ENCODE results near the gene VASH2.

The VASH2 gene

GRCh38 chr1:212959266-212960220 is 9.2 kb downstream of the VASH2 start:
- H2AK5ac ChIP-seq (ENCODE audit: low read length, severe bottlenecking), result no peak overlapping the region
- H2AFZ ChIP-seq (ENCODE audit: low read depth, low read length), result no peak overlapping the region
- H3K4ac ChIP-seq (ENCODE audit: low read depth in 1 of 2, low read length in 2 of 2), result no peak overlapping the region
- H3K27me3 ChIP-seq (ENCODE audit: control insufficient read depth in 1 of 2, insufficient read depth in 1 of 2, low read length in 2 of 2), result peaks cover 0 to 88% of the 10 kb centered on the region in 2 experiments
- H3K14ac ChIP-seq (ENCODE audit: low read length in 2 of 2), result no peak overlapping the region
- H3K18ac ChIP-seq (ENCODE audit: low read depth in 1 of 2, low read length in 2 of 2), result no peak overlapping the region
- H2BK5ac ChIP-seq (ENCODE audit: low read depth, low read length, poor library complexity, severe bottlenecking), result no peak overlapping the region
- H2BK15ac ChIP-seq (ENCODE audit: low read depth, poor library complexity, severe bottlenecking), result no peak overlapping the region
- no peak overlapping the region for H3K4me2 ChIP-seq (ENCODE audit: low read length, poor library complexity, severe bottlenecking)
- WGBS, result 96% methylated on average over 17 of the region's 18 CpGs
- no peak overlapping the region for H4K8ac ChIP-seq (ENCODE audit: low read length)
- no peaks in the 10 kb centered on the region for H3K79me1 ChIP-seq (replicated peaks; ENCODE audit: low read length, poor library complexity, severe bottlenecking)
- H3K9ac ChIP-seq (ENCODE audit: low read length), result no peak overlapping the region
- no peak for DNase-seq
- no peak overlapping the region for H3K4me3 ChIP-seq (ENCODE audit: insufficient read depth in 1 of 2, low read depth in 1 of 2, low read length in 2 of 2)
- H2BK120ac ChIP-seq (ENCODE audit: low read depth, low read length), result no peak overlapping the region
- no peak overlapping the region for H3K27ac ChIP-seq (ENCODE audit: low read length, poor library complexity, severe bottlenecking)
- H2BK12ac ChIP-seq (ENCODE audit: low read length in 2 of 2), result peak overlapping the region in 1 of 2 experiments; percentile 15
- H3K36me3 ChIP-seq (ENCODE audit: control insufficient read depth in 1 of 2, insufficient read depth in 2 of 2, low read depth in 1 of 2, low read length in 2 of 2), result peaks cover 0 to 2% of the 10 kb centered on the region in 2 experiments
- H3K9me3 ChIP-seq (ENCODE audit: control insufficient read depth, low read length), result no peaks in the 10 kb centered on the region
- peaks cover 15% of the 10 kb centered on the region for H3K4me1 ChIP-seq (ENCODE audit: control insufficient read depth, insufficient read depth, low read depth, low read length)
- H4K91ac ChIP-seq (ENCODE audit: low read length), result peak overlapping the region; percentile 2
- H3K23ac ChIP-seq (ENCODE audit: low read length in 2 of 2), result no peak overlapping the region

- Histone ChIP-seq H2BK15ac (ENCODE audit: low read depth, poor library complexity, severe bottlenecking) (no peak overlapping the region), H4K91ac (ENCODE audit: low read length) (no peak overlapping the region), H3K27ac (ENCODE audit: low read length, poor library complexity, severe bottlenecking) (no peak overlapping the region), H4K8ac (ENCODE audit: low read length) (no peak overlapping the region), H2BK12ac (ENCODE audit: low read length in 2 of 2) (no peak overlapping the region), H3K4ac (ENCODE audit: low read depth in 1 of 2, low read length in 2 of 2) (no peak overlapping the region), H2AK5ac (ENCODE audit: low read length, severe bottlenecking) (no peak overlapping the region), H3K4me2 (ENCODE audit: low read length, poor library complexity, severe bottlenecking) (no peak overlapping the region), H3K14ac (ENCODE audit: low read length in 2 of 2) (no peak overlapping the region), H3K27me3 (ENCODE audit: control insufficient read depth in 1 of 2, insufficient read depth in 1 of 2, low read length in 2 of 2) (peaks cover 0 to 83% of the 10 kb centered on the region in 2 experiments), H3K9me3 (ENCODE audit: control insufficient read depth, low read length) (no peaks in the 10 kb centered on the region), H3K9ac (ENCODE audit: low read length) (no peak overlapping the region), H2AFZ (ENCODE audit: low read depth, low read length) (no peak overlapping the region), H3K4me1 (ENCODE audit: control insufficient read depth, insufficient read depth, low read depth, low read length) (peaks cover 15% of the 10 kb centered on the region), H3K36me3 (ENCODE audit: control insufficient read depth in 1 of 2, insufficient read depth in 2 of 2, low read depth in 1 of 2, low read length in 2 of 2) (peaks cover 0 to 2% of the 10 kb centered on the region in 2 experiments), H2BK5ac (ENCODE audit: low read depth, low read length, poor library complexity, severe bottlenecking) (no peak overlapping the region), H3K4me3 (ENCODE audit: insufficient read depth in 1 of 2, low read depth in 1 of 2, low read length in 2 of 2) (no peak overlapping the region), H3K79me1 (replicated peaks; ENCODE audit: low read length, poor library complexity, severe bottlenecking) (no peaks in the 10 kb centered on the region), H2BK120ac (ENCODE audit: low read depth, low read length) (no peak overlapping the region), H3K18ac (ENCODE audit: low read depth in 1 of 2, low read length in 2 of 2) (no peak overlapping the region), H3K23ac (ENCODE audit: low read length in 2 of 2) (no peak overlapping the region)
- no peak for DNase-seq
- 93% methylated on average over 6 of the region's 6 CpGs for WGBS
Observed at GRCh38 chr1:212960932-212961331, 10.6 kb downstream of the VASH2 start.

- no peak overlapping the region for H2BK120ac ChIP-seq (ENCODE audit: low read depth, low read length)
- H2BK5ac ChIP-seq (ENCODE audit: low read depth, low read length, poor library complexity, severe bottlenecking), result no peak overlapping the region
- peaks cover 0 to 78% of the 10 kb centered on the region in 2 experiments for H3K27me3 ChIP-seq (ENCODE audit: control insufficient read depth in 1 of 2, insufficient read depth in 1 of 2, low read length in 2 of 2)
- no peaks in the 10 kb centered on the region for H3K9me3 ChIP-seq (ENCODE audit: control insufficient read depth, low read length)
- no peak overlapping the region for H2AFZ ChIP-seq (ENCODE audit: low read depth, low read length)
- no peak overlapping the region for H4K8ac ChIP-seq (ENCODE audit: low read length)
- H3K36me3 ChIP-seq (ENCODE audit: control insufficient read depth in 1 of 2, insufficient read depth in 2 of 2, low read depth in 1 of 2, low read length in 2 of 2), result peaks cover 0 to 2% of the 10 kb centered on the region in 2 experiments
- H3K18ac ChIP-seq (ENCODE audit: low read depth in 1 of 2, low read length in 2 of 2), result no peak overlapping the region
- H2BK12ac ChIP-seq (ENCODE audit: low read length in 2 of 2), result no peak overlapping the region
- H3K79me1 ChIP-seq (replicated peaks; ENCODE audit: low read length, poor library complexity, severe bottlenecking), result no peaks in the 10 kb centered on the region
- H3K14ac ChIP-seq (ENCODE audit: low read length in 2 of 2), result no peak overlapping the region
- no peak overlapping the region for H3K4me2 ChIP-seq (ENCODE audit: low read length, poor library complexity, severe bottlenecking)
- no peak overlapping the region for H3K4ac ChIP-seq (ENCODE audit: low read depth in 1 of 2, low read length in 2 of 2)
- H4K91ac ChIP-seq (ENCODE audit: low read length), result no peak overlapping the region
- WGBS, result 93% methylated on average over 3 of the region's 5 CpGs
- H3K9ac ChIP-seq (ENCODE audit: low read length), result no peak overlapping the region
- peaks cover 15% of the 10 kb centered on the region for H3K4me1 ChIP-seq (ENCODE audit: control insufficient read depth, insufficient read depth, low read depth, low read length)
- DNase-seq, result no peak
- H3K27ac ChIP-seq (ENCODE audit: low read length, poor library complexity, severe bottlenecking), result no peak overlapping the region
- no peak overlapping the region for H3K23ac ChIP-seq (ENCODE audit: low read length in 2 of 2)
- H2AK5ac ChIP-seq (ENCODE audit: low read length, severe bottlenecking), result no peak overlapping the region
- no peak overlapping the region for H2BK15ac ChIP-seq (ENCODE audit: low read depth, poor library complexity, severe bottlenecking)
- H3K4me3 ChIP-seq (ENCODE audit: insufficient read depth in 1 of 2, low read depth in 1 of 2, low read length in 2 of 2), result no peak overlapping the region
Observed at GRCh38 chr1:212962509-212962908, 12.2 kb downstream of the VASH2 start.

- no peak overlapping the region for H4K8ac ChIP-seq (ENCODE audit: low read length)
- no peaks in the 10 kb centered on the region for H3K79me1 ChIP-seq (replicated peaks; ENCODE audit: low read length, poor library complexity, severe bottlenecking)
- H3K27me3 ChIP-seq (ENCODE audit: control insufficient read depth in 1 of 2, insufficient read depth in 1 of 2, low read length in 2 of 2), result peaks cover 0 to 79% of the 10 kb centered on the region in 2 experiments
- no peak overlapping the region for H3K27ac ChIP-seq (ENCODE audit: low read length, poor library complexity, severe bottlenecking)
- no peak overlapping the region for H2BK15ac ChIP-seq (ENCODE audit: low read depth, poor library complexity, severe bottlenecking)
- H4K91ac ChIP-seq (ENCODE audit: low read length), result no peak overlapping the region
- no peak overlapping the region for H3K23ac ChIP-seq (ENCODE audit: low read length in 2 of 2)
- no peak overlapping the region for H3K9ac ChIP-seq (ENCODE audit: low read length)
- no peak overlapping the region for H3K14ac ChIP-seq (ENCODE audit: low read length in 2 of 2)
- H2BK5ac ChIP-seq (ENCODE audit: low read depth, low read length, poor library complexity, severe bottlenecking), result no peak overlapping the region
- no peak overlapping the region for H2BK12ac ChIP-seq (ENCODE audit: low read length in 2 of 2)
- H3K18ac ChIP-seq (ENCODE audit: low read depth in 1 of 2, low read length in 2 of 2), result no peak overlapping the region
- no peak for DNase-seq
- 90% methylated on average over 6 of the region's 6 CpGs for WGBS
- H3K4me1 ChIP-seq (ENCODE audit: control insufficient read depth, insufficient read depth, low read depth, low read length), result peaks cover 4% of the 10 kb centered on the region
- no peak overlapping the region for H2BK120ac ChIP-seq (ENCODE audit: low read depth, low read length)
- H3K4ac ChIP-seq (ENCODE audit: low read depth in 1 of 2, low read length in 2 of 2), result no peak overlapping the region
- H3K36me3 ChIP-seq (ENCODE audit: control insufficient read depth in 1 of 2, insufficient read depth in 2 of 2, low read depth in 1 of 2, low read length in 2 of 2), result peaks cover 0 to 2% of the 10 kb centered on the region in 2 experiments
- no peaks in the 10 kb centered on the region for H3K9me3 ChIP-seq (ENCODE audit: control insufficient read depth, low read length)
- no peak overlapping the region for H2AK5ac ChIP-seq (ENCODE audit: low read length, severe bottlenecking)
- no peak overlapping the region for H3K4me3 ChIP-seq (ENCODE audit: insufficient read depth in 1 of 2, low read depth in 1 of 2, low read length in 2 of 2)
- no peak overlapping the region for H3K4me2 ChIP-seq (ENCODE audit: low read length, poor library complexity, severe bottlenecking)
- H2AFZ ChIP-seq (ENCODE audit: low read depth, low read length), result no peak overlapping the region
Observed at GRCh38 chr1:212964102-212964501, 13.8 kb downstream of the VASH2 start.

All from mesenchymal stem cell (in vitro differentiated cells and primary cell).